ENCODE results near the gene MORN4. TPM values are rescaled to one million over a fixed set of nuclear protein-coding genes. Genes with fewer than 3 reads are reported as not detected.

The MORN4 gene
- total and polyA plus RNA-seq, 8 donors: 4.3 to 19.8 (median 6.8) TPM; not detected in 3

DNA sequence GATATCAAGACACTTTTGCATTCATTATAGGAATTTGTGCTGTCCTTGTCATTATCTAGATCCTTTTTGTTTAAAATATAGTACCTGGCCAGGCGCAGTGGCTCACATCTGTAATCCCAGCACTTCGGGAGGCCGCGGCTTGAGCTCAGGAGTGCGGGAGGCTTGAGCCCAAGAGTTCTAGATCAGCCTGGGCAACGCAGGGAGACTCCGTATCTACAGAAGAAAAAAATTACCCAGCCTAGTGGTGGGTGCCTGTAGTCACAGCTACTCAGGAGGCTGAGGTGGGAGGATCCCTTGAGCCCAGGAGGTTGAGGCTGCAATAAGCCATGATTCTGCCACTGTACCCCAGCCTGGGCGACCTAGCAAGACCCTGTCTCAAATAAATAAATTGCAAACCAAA, 621 bp upstream of the MORN4 start:
- intact Hi-C loops (cut with DNase I; ENCODE audit: low total_unique reads): no loop called here
- peak in 1 of 2 donors; percentile 36 for DNase-seq
- H3K4me1 ChIP-seq: peaks cover 6 to 16% (median 14%) of the 10 kb centered on the region in 4 donors
- no peaks in the 10 kb centered on the region for H3K27me3 ChIP-seq
- no peaks in the 10 kb centered on the region for H3K36me3 ChIP-seq
- no peaks in the 10 kb centered on the region for H3K9me3 ChIP-seq
- peak overlapping the region; percentile 45 to 76 (median 67) for H3K27ac ChIP-seq
- peak overlapping the region; percentile 53 to 90 (median 76) for H3K4me3 ChIP-seq
- TF ChIP-seq POLR2AphosphoS5 (IDR thresholded peaks at IDR 0.05) (no peak), EP300 (IDR thresholded peaks at IDR 0.05) (no peak), POLR2A (IDR thresholded peaks at IDR 0.05) (no peak), CTCF (IDR thresholded peaks at IDR 0.05) (peak in 1 of 7 experiments; percentile 12)
- WGBS, 5 donors: 43 to 83% (median 56%) methylated on average over 8 of the region's 8 CpGs

DNA sequence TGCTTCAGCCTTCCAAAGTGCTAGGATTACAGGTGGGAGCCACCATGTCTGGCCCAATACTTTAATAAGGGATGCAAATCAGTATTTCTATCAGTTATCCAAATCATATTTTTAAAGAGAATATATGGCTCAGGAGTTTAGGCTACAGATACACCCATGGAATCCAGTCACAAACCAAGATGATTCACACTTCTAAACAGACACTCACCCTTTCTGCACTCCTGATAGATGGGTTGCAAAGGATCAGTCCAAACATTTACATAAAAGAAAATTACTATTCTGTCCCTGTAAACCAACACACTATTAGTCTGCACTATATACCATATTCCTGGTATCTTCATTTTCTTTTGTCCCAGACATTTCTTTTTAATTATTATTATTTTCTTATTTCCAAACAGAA, 2.2 kb downstream of the MORN4 start:
- Histone ChIP-seq H3K36me3 (no peaks in the 10 kb centered on the region), H3K27me3 (no peaks in the 10 kb centered on the region), H3K27ac (no peak overlapping the region), H3K9me3 (no peaks in the 10 kb centered on the region), H3K4me3 (no peak overlapping the region), H3K4me1 (peaks cover 6 to 16% (median 14%) of the 10 kb centered on the region in 4 donors)
- intact Hi-C loops (cut with DNase I; ENCODE audit: low total_unique reads): no loop called here
- TF ChIP-seq EP300 (IDR thresholded peaks at IDR 0.05): no peak
- no peak for TF ChIP-seq POLR2A (IDR thresholded peaks at IDR 0.05)
- no peak for TF ChIP-seq POLR2AphosphoS5 (IDR thresholded peaks at IDR 0.05)
- TF ChIP-seq CTCF (IDR thresholded peaks at IDR 0.05): no peak
- DNase-seq: no peak

DNA sequence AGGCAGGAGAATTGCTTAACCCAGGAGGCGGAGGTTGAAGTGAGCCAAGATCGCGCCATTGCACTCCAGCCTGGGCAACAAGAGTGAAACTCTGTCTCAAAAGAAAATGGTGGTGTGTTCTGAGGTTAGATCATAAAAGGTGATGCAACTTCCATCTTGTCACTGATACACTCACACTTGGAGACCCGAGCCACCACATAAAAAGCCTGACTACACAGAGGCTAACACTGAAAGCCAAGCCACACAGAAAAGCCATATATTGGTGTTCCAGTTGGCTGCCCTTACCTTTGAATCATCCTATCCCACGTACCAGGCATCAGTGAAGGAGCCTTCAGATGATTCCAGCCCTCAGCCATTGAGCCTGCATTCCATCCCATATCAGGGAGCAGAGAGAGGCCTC, 4.0 kb downstream of the MORN4 start:
- TF ChIP-seq CTCF (IDR thresholded peaks at IDR 0.05) (no peak), POLR2AphosphoS5 (IDR thresholded peaks at IDR 0.05) (no peak), POLR2A (IDR thresholded peaks at IDR 0.05) (no peak), EP300 (IDR thresholded peaks at IDR 0.05) (no peak)
- 90 to 97% (median 94%) methylated on average over 5 of the region's 5 CpGs for WGBS, 5 donors
- intact Hi-C loops (cut with DNase I; ENCODE audit: low total_unique reads): no loop called here

GRCh38 chr10:97628228-97628627, 5.1 kb downstream of the MORN4 start:
- Histone ChIP-seq H3K4me3 (no peak overlapping the region), H3K27ac (peak overlapping the region in 2 of 5 donors; percentile 32 to 36), H3K36me3 (no peaks in the 10 kb centered on the region), H3K9me3 (no peaks in the 10 kb centered on the region), H3K27me3 (no peaks in the 10 kb centered on the region), H3K4me1 (peaks cover 6 to 10% (median 9%) of the 10 kb centered on the region in 4 donors)
- 55 to 72% (median 65%) methylated on average over 3 of the region's 3 CpGs for WGBS, 5 donors
- intact Hi-C loops (cut with DNase I; ENCODE audit: low total_unique reads): no loop called here
- DNase-seq: no peak
- TF ChIP-seq POLR2A (IDR thresholded peaks at IDR 0.05) (no peak), CTCF (IDR thresholded peaks at IDR 0.05) (no peak), EP300 (IDR thresholded peaks at IDR 0.05) (no peak), POLR2AphosphoS5 (IDR thresholded peaks at IDR 0.05) (no peak)

More for the DNA sequence above, 4.0 kb downstream of the MORN4 start:
- peaks cover 6 to 16% (median 14%) of the 10 kb centered on the region in 4 donors for H3K4me1 ChIP-seq
- H3K27ac ChIP-seq: no peak overlapping the region
- H3K36me3 ChIP-seq: no peaks in the 10 kb centered on the region
- DNase-seq: no peak
- H3K9me3 ChIP-seq: no peaks in the 10 kb centered on the region
- H3K4me3 ChIP-seq: no peak overlapping the region
- H3K27me3 ChIP-seq: no peaks in the 10 kb centered on the region
